ENCODE measurements around the gene ZC3H7B.

Gene ZC3H7B

GRCh38 chr22:41383085-41383484 lies 81.8 kb downstream of the ZC3H7B start:
- Histone ChIP-seq H2AFZ (ENCODE audit: low read length) (no peak overlapping the region), H3K27me3 (ENCODE audit: insufficient read depth, low read length, poor library complexity, severe bottlenecking) (no peaks in the 10 kb centered on the region), H3K9me3 (ENCODE audit: insufficient read depth, low read depth, low read length) (no peaks in the 10 kb centered on the region), H3F3A (ENCODE audit: low read depth) (no peaks in the 10 kb centered on the region), H3K9ac (ENCODE audit: low read depth, low read length, poor library complexity, severe bottlenecking) (peak overlapping the region; percentile 81), H3K36me3 (ENCODE audit: insufficient read depth, low read length) (no peaks in the 10 kb centered on the region), H3K4me1 (ENCODE audit: insufficient read depth, low read length, poor library complexity, severe bottlenecking) (peaks cover 16% of the 10 kb centered on the region), H3K9me2 (replicated peaks; ENCODE audit: low read depth, low read length) (no peaks in the 10 kb centered on the region), H3K4me3 (ENCODE audit: low read length, poor library complexity, severe bottlenecking) (peak overlapping the region; percentile 97), H3K4me2 (ENCODE audit: low read depth, low read length, poor library complexity, severe bottlenecking) (peak overlapping the region; percentile 100), H4K20me1 (ENCODE audit: insufficient read depth, low read length, poor library complexity, severe bottlenecking) (no peaks in the 10 kb centered on the region), H3K79me2 (ENCODE audit: insufficient read depth, low read length) (peaks cover 7% of the 10 kb centered on the region; the same call in 1 of the 2 replicates)
- no peak for TF ChIP-seq EZH2phosphoT487 (IDR thresholded peaks at IDR 0.05; ENCODE audit: borderline replicate concordance)
- no peak for TF ChIP-seq CTCF (conservative IDR thresholded peaks at IDR 0.05; ENCODE audit: low read length)

GRCh38 chr22:41384128-41384527 lies 82.8 kb downstream of the ZC3H7B start:
- Histone ChIP-seq H3K9me3 (ENCODE audit: insufficient read depth, low read depth, low read length) (no peaks in the 10 kb centered on the region), H2AFZ (ENCODE audit: low read length) (no peak overlapping the region), H3K4me3 (ENCODE audit: low read length, poor library complexity, severe bottlenecking) (no peak overlapping the region), H3K36me3 (ENCODE audit: insufficient read depth, low read length) (no peaks in the 10 kb centered on the region), H4K20me1 (ENCODE audit: insufficient read depth, low read length, poor library complexity, severe bottlenecking) (no peaks in the 10 kb centered on the region), H3K4me1 (ENCODE audit: insufficient read depth, low read length, poor library complexity, severe bottlenecking) (peaks cover 16% of the 10 kb centered on the region), H3F3A (ENCODE audit: low read depth) (no peaks in the 10 kb centered on the region), H3K79me2 (ENCODE audit: insufficient read depth, low read length) (peaks cover 7% of the 10 kb centered on the region; the same call in 1 of the 2 replicates), H3K4me2 (ENCODE audit: low read depth, low read length, poor library complexity, severe bottlenecking) (no peak overlapping the region), H3K27me3 (ENCODE audit: insufficient read depth, low read length, poor library complexity, severe bottlenecking) (no peaks in the 10 kb centered on the region), H3K9me2 (replicated peaks; ENCODE audit: low read depth, low read length) (no peaks in the 10 kb centered on the region), H3K9ac (ENCODE audit: low read depth, low read length, poor library complexity, severe bottlenecking) (no peak overlapping the region)
- no peak for TF ChIP-seq EZH2phosphoT487 (IDR thresholded peaks at IDR 0.05; ENCODE audit: borderline replicate concordance)
- no peak for TF ChIP-seq CTCF (conservative IDR thresholded peaks at IDR 0.05; ENCODE audit: low read length)

DNA sequence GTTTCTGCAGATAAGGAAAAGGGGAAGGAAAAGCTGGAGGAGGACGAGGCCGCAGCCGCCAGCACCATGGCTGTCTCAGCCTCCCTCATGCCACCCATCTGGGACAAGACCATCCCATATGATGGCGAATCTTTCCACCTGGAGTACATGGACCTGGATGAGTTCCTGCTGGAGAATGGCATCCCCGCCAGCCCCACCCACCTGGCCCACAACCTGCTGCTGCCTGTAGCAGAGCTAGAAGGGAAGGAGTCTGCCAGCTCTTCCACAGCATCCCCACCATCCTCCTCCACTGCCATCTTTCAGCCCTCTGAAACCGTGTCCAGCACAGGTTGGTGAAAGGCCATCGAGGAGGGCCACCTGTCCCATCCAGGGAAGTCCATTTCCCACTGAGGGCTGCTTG lies 86.0 kb downstream of the ZC3H7B start:
- H3K36me3 ChIP-seq (ENCODE audit: insufficient read depth, low read length) = no peaks in the 10 kb centered on the region
- H3K4me3 ChIP-seq (ENCODE audit: low read length, poor library complexity, severe bottlenecking) = no peak overlapping the region
- TF ChIP-seq CTCF (conservative IDR thresholded peaks at IDR 0.05; ENCODE audit: low read length) = no peak
- no peak for TF ChIP-seq EZH2phosphoT487 (IDR thresholded peaks at IDR 0.05; ENCODE audit: borderline replicate concordance)
- H2AFZ ChIP-seq (ENCODE audit: low read length) = no peak overlapping the region
- H3K27me3 ChIP-seq (ENCODE audit: insufficient read depth, low read length, poor library complexity, severe bottlenecking) = no peaks in the 10 kb centered on the region
- no peaks in the 10 kb centered on the region for H3F3A ChIP-seq (ENCODE audit: low read depth)
- no peak overlapping the region for H3K9ac ChIP-seq (ENCODE audit: low read depth, low read length, poor library complexity, severe bottlenecking)
- no peaks in the 10 kb centered on the region for H3K9me3 ChIP-seq (ENCODE audit: insufficient read depth, low read depth, low read length)
- no peaks in the 10 kb centered on the region for H4K20me1 ChIP-seq (ENCODE audit: insufficient read depth, low read length, poor library complexity, severe bottlenecking)
- peaks cover 6% of the 10 kb centered on the region; the same call in 1 of the 2 replicates for H3K79me2 ChIP-seq (ENCODE audit: insufficient read depth, low read length)
- peaks cover 6% of the 10 kb centered on the region for H3K4me1 ChIP-seq (ENCODE audit: insufficient read depth, low read length, poor library complexity, severe bottlenecking)
- no peak overlapping the region for H3K4me2 ChIP-seq (ENCODE audit: low read depth, low read length, poor library complexity, severe bottlenecking)
- H3K9me2 ChIP-seq (replicated peaks; ENCODE audit: low read depth, low read length) = no peaks in the 10 kb centered on the region
